ENCODE data around the gene SMCHD1.

SMCHD1 gene

GRCh38 chr18:2840521-2840920 lies 185.0 kb downstream of the SMCHD1 start:
- H3K27ac ChIP-seq (ENCODE audit: low read depth, low read length), result no peak overlapping the region
- no peak overlapping the region for H3K4me2 ChIP-seq (ENCODE audit: low read length)

GRCh38 chr18:2843146-2843545 lies 187.6 kb downstream of the SMCHD1 start:
- Histone ChIP-seq H2AFZ (ENCODE audit: insufficient read depth, low read length, poor library complexity) (no peak overlapping the region), H3K4me3 (ENCODE audit: low read depth, low read length) (no peak overlapping the region), H3K27ac (ENCODE audit: low read depth, low read length) (no peak overlapping the region), H4K91ac (ENCODE audit: low read depth, low read length) (no peak overlapping the region), H3K4ac (ENCODE audit: low read depth, low read length) (no peak overlapping the region), H3K4me1 (ENCODE audit: control insufficient read depth in 1 of 2, insufficient read depth in 2 of 2, low read length in 2 of 2) (peaks cover 2 to 3% of the 10 kb centered on the region in 2 experiments), H3K23ac (ENCODE audit: low read length) (no peak overlapping the region), H2AK5ac (ENCODE audit: low read length) (no peak overlapping the region), H3K36me3 (ENCODE audit: control insufficient read depth in 1 of 2, insufficient read depth in 2 of 2, low read length in 2 of 2) (no peaks in the 10 kb centered on the region), H3K9ac (ENCODE audit: low read length) (no peak overlapping the region), H4K8ac (ENCODE audit: low read depth, low read length) (no peak overlapping the region), H3K27me3 (ENCODE audit: insufficient read depth, low read length) (no peaks in the 10 kb centered on the region), H3K4me2 (ENCODE audit: low read length) (no peak overlapping the region), H4K12ac (ENCODE audit: low read depth, low read length) (no peak overlapping the region), H2BK120ac (ENCODE audit: insufficient read depth, low read length, poor library complexity) (no peak overlapping the region), H3K79me2 (ENCODE audit: control insufficient read depth, insufficient read depth, low read length, poor library complexity) (peaks cover 9% of the 10 kb centered on the region), H2BK12ac (ENCODE audit: low read length) (no peak overlapping the region), H2BK5ac (ENCODE audit: low read depth, low read length, poor library complexity) (no peak overlapping the region), H3K18ac (ENCODE audit: low read length) (no peak overlapping the region), H3K9me3 (ENCODE audit: insufficient read depth, low read depth, low read length) (no peaks in the 10 kb centered on the region), H3K79me1 (ENCODE audit: low read length) (peaks cover 11% of the 10 kb centered on the region), H3K14ac (ENCODE audit: low read length) (no peak overlapping the region)
- no peak for DNase-seq
- WGBS (ENCODE audit: extremely low coverage, insufficient coverage, insufficient read length), result no CpG with 5 or more reads among the region's 6 CpGs

More at GRCh38 chr18:2840521-2840920, 185.0 kb downstream of the SMCHD1 start:
- Histone ChIP-seq H2BK12ac (ENCODE audit: low read length) (no peak overlapping the region), H2BK5ac (ENCODE audit: low read depth, low read length, poor library complexity) (no peak overlapping the region), H3K79me1 (ENCODE audit: low read length) (no peaks in the 10 kb centered on the region), H3K4me3 (ENCODE audit: low read depth, low read length) (no peak overlapping the region), H3K14ac (ENCODE audit: low read length) (no peak overlapping the region), H3K4ac (ENCODE audit: low read depth, low read length) (no peak overlapping the region), H3K27me3 (ENCODE audit: insufficient read depth, low read length) (no peaks in the 10 kb centered on the region), H3K18ac (ENCODE audit: low read length) (no peak overlapping the region), H3K36me3 (ENCODE audit: control insufficient read depth in 1 of 2, insufficient read depth in 2 of 2, low read length in 2 of 2) (no peaks in the 10 kb centered on the region), H3K9ac (ENCODE audit: low read length) (no peak overlapping the region), H3K9me3 (ENCODE audit: insufficient read depth, low read depth, low read length) (no peaks in the 10 kb centered on the region), H2AK5ac (ENCODE audit: low read length) (no peak overlapping the region), H2BK120ac (ENCODE audit: insufficient read depth, low read length, poor library complexity) (no peak overlapping the region), H3K23ac (ENCODE audit: low read length) (no peak overlapping the region), H3K79me2 (ENCODE audit: control insufficient read depth, insufficient read depth, low read length, poor library complexity) (no peaks in the 10 kb centered on the region), H4K12ac (ENCODE audit: low read depth, low read length) (no peak overlapping the region), H4K8ac (ENCODE audit: low read depth, low read length) (no peak overlapping the region), H3K4me1 (ENCODE audit: control insufficient read depth in 1 of 2, insufficient read depth in 2 of 2, low read length in 2 of 2) (no peaks in the 10 kb centered on the region), H4K91ac (ENCODE audit: low read depth, low read length) (no peak overlapping the region), H2AFZ (ENCODE audit: insufficient read depth, low read length, poor library complexity) (no peak overlapping the region)
- no peak for DNase-seq
- WGBS (ENCODE audit: extremely low coverage, insufficient coverage, insufficient read length), result no CpG with 5 or more reads among the region's 1 CpG

GRCh38 chr18:2845172-2845571 lies 189.6 kb downstream of the SMCHD1 start:
- Histone ChIP-seq H3K9me3 (ENCODE audit: insufficient read depth, low read depth, low read length) (no peaks in the 10 kb centered on the region), H2BK120ac (ENCODE audit: insufficient read depth, low read length, poor library complexity) (no peak overlapping the region), H3K27ac (ENCODE audit: low read depth, low read length) (no peak overlapping the region), H3K79me2 (ENCODE audit: control insufficient read depth, insufficient read depth, low read length, poor library complexity) (peaks cover 9% of the 10 kb centered on the region), H3K14ac (ENCODE audit: low read length) (no peak overlapping the region), H3K79me1 (ENCODE audit: low read length) (peaks cover 11% of the 10 kb centered on the region), H3K4me3 (ENCODE audit: low read depth, low read length) (no peak overlapping the region), H3K36me3 (ENCODE audit: control insufficient read depth in 1 of 2, insufficient read depth in 2 of 2, low read length in 2 of 2) (no peaks in the 10 kb centered on the region), H3K9ac (ENCODE audit: low read length) (no peak overlapping the region), H2BK5ac (ENCODE audit: low read depth, low read length, poor library complexity) (no peak overlapping the region), H4K8ac (ENCODE audit: low read depth, low read length) (no peak overlapping the region), H4K91ac (ENCODE audit: low read depth, low read length) (no peak overlapping the region), H3K18ac (ENCODE audit: low read length) (no peak overlapping the region), H3K4me1 (ENCODE audit: control insufficient read depth in 1 of 2, insufficient read depth in 2 of 2, low read length in 2 of 2) (peaks cover 2 to 3% of the 10 kb centered on the region in 2 experiments), H3K23ac (ENCODE audit: low read length) (no peak overlapping the region), H2AK5ac (ENCODE audit: low read length) (no peak overlapping the region), H2AFZ (ENCODE audit: insufficient read depth, low read length, poor library complexity) (no peak overlapping the region), H4K12ac (ENCODE audit: low read depth, low read length) (no peak overlapping the region), H2BK12ac (ENCODE audit: low read length) (no peak overlapping the region), H3K4ac (ENCODE audit: low read depth, low read length) (no peak overlapping the region), H3K4me2 (ENCODE audit: low read length) (no peak overlapping the region), H3K27me3 (ENCODE audit: insufficient read depth, low read length) (no peaks in the 10 kb centered on the region)
- no CpG with 5 or more reads among the region's 4 CpGs for WGBS (ENCODE audit: extremely low coverage, insufficient coverage, insufficient read length)
- DNase-seq, result peak in 1 of 2 donors; percentile 27

GRCh38 chr18:2846636-2847316 lies 191.2 kb downstream of the SMCHD1 start, which contains the start of gene EMILIN2:
Gene EMILIN2 (plus strand): TSS chr18:2847006. CDS start chr18:2847189, 183 bp downstream.
- Histone ChIP-seq H4K8ac (ENCODE audit: low read depth, low read length) (peak within 1 kb of the TSS; percentile 77), H3K9me3 (ENCODE audit: insufficient read depth, low read depth, low read length) (no peaks in the 10 kb centered on the region), H2AK5ac (ENCODE audit: low read length) (no peak within 1 kb of the TSS), H3K14ac (ENCODE audit: low read length) (peak within 1 kb of the TSS; percentile 81), H4K91ac (ENCODE audit: low read depth, low read length) (peak within 1 kb of the TSS; percentile 78), H3K4ac (ENCODE audit: low read depth, low read length) (peak within 1 kb of the TSS; percentile 84), H3K18ac (ENCODE audit: low read length) (peak within 1 kb of the TSS; percentile 95), H2BK120ac (ENCODE audit: insufficient read depth, low read length, poor library complexity) (peak within 1 kb of the TSS; percentile 69), H3K4me2 (ENCODE audit: low read length) (peak within 1 kb of the TSS; percentile 91), H3K23ac (ENCODE audit: low read length) (no peak within 1 kb of the TSS), H2BK5ac (ENCODE audit: low read depth, low read length, poor library complexity) (peak within 1 kb of the TSS; percentile 39), H3K36me3 (ENCODE audit: control insufficient read depth in 1 of 2, insufficient read depth in 2 of 2, low read length in 2 of 2) (no peaks in the 10 kb centered on the region), H3K79me1 (ENCODE audit: low read length) (peaks cover 11% of the 10 kb centered on the region), H3K9ac (ENCODE audit: low read length) (peak within 1 kb of the TSS; percentile 78), H3K27ac (ENCODE audit: low read depth, low read length) (peak within 1 kb of the TSS; percentile 44), H3K4me1 (ENCODE audit: control insufficient read depth in 1 of 2, insufficient read depth in 2 of 2, low read length in 2 of 2) (peaks cover 2 to 5% of the 10 kb centered on the region in 2 experiments), H3K79me2 (ENCODE audit: control insufficient read depth, insufficient read depth, low read length, poor library complexity) (peaks cover 11% of the 10 kb centered on the region), H3K27me3 (ENCODE audit: insufficient read depth, low read length) (no peaks in the 10 kb centered on the region), H3K4me3 (ENCODE audit: low read depth, low read length) (peak within 1 kb of the TSS; percentile 72), H2BK12ac (ENCODE audit: low read length) (peak within 1 kb of the TSS; percentile 84), H4K12ac (ENCODE audit: low read depth, low read length) (peak within 1 kb of the TSS; percentile 78), H2AFZ (ENCODE audit: insufficient read depth, low read length, poor library complexity) (peak within 1 kb of the TSS; percentile 80)
- DNase-seq, result peak; percentile 21 to 60
- WGBS (ENCODE audit: extremely low coverage, insufficient coverage, insufficient read length), result no CpG with 5 or more reads among the region's 80 CpGs

All from trophoblast cell (in vitro differentiated cells and primary cell).